NCI-H1105 treated with DMSO at 0.1 percent for 48 hours (cell line): Measurements from ENCODE around the gene TAL2.

ENCODE experiments used
- DNase-seq: peaks from one replicate; lab custom pipeline; 2025; lab: John Stamatoyannopoulos, UW

TAL2 gene

DNA sequence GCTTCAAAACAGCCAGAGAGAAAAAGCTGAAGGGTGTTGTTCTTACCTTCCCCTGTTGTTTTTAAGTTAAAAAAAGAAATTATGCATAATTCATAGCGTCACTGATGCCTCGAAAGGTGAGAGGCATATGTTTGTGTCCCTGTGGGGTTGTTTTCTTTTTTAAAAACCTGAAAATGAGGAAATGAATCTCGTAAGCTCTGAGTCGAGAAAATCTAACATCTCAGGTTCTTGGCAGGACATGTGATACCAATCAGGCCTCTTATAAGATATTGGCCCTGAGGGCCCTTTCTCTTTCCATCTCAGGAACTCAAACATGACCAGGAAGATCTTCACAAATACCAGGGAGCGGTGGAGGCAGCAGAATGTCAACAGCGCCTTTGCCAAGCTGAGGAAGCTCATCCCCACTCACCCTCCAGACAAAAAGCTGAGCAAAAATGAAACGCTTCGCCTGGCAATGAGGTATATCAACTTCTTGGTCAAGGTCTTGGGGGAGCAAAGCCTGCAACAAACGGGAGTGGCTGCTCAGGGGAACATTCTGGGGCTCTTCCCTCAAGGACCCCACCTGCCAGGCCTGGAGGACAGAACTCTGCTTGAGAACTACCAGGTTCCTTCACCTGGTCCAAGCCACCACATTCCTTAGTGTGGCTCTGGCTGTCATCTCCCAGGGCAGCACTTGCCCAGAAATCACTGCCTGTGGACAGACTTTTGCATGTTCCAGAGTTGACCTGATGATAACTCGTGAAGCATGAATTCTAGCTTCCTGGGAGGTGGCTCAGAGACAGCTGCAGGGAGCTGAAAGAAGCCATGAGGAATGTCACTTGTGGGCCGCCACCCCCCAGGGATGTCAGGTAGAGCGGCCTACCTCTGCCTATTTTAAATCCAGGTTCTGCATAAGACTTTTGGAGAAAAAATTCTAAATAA is at the start of gene TAL2:
TAL2 (plus strand) TSS at position 274 of the 921 bp plus-strand sequence; CDS start at position 314, 40 bp downstream.
- DNase-seq, result no peak

DNA sequence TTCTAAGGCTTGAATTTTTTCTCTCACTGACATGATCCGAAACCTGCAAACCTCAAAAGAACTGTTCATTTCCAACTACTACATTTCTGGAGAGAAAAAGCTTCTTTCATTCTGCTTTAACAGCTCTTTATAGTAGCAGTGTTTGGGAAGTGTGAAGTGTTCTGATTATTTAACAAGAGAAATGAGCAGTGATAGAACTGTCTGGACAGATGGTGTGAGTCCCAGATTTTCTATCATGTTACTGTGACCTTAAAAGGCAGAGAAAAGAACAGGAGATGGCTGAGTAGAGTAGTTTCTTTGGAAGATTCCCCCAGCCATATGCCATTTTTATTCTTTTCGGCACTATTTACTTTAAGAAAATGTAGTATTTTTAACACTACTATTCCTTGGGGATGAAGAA is 41.3 kb upstream of the TAL2 start:
- no peak for DNase-seq

DNA sequence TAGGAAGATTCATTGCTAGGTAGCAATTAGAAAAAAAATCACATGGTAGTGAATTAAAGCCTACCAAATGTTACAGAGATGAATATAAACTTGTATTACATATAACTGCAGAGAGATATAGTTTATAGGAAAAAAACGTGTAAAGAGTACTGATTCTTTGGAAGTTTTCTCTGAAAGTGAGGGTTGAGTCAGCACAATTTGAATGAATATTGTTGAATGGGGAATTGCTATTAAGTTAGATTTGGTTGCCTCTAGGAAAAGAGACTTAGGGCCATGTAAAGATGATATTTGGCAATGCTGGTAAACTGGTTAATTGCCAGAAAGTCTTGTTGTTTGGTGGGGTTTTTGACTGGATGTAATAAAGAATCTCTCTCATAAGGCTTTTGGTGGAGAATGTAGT is 37.2 kb upstream of the TAL2 start:
- DNase-seq, result no peak

DNA sequence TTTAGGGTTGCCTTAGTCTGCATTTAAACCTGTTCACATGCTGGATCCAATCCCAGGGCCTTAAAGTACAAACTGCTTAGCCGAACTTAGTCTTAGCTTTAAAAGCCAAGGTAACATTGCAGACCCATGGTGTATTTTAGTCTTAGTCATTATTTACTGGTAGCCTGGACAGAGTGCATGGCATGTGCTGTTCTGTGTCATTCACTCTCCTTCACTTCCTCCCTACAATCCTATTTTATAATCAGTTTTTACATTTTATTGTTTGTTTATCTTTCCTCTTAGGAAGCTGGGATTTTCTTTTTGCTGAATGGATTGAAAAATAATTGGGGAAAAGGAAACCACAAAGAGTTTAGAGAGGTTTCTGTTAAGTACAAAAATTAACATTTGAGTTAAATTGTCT is 29.4 kb upstream of the TAL2 start:
- DNase-seq, result no peak

DNA sequence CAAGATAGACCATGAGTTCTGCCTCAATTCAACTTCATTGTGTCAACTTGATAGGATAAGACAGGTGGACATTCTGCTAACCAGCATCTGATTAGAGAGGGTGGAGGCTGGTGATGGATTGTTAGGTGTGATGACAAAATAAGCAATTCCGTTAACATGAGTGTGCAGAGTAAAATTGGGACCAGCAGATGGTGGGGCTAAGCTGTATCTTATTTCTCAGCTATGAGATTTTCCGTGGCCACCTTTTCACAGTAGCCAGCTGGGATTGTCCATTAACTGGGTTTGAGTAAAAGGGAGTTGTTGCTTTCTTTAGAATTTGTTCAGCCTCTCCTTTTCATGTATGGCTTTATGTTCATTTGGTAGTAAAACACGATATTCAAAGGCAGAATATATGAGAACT is 28.8 kb upstream of the TAL2 start:
- DNase-seq, result no peak

DNA sequence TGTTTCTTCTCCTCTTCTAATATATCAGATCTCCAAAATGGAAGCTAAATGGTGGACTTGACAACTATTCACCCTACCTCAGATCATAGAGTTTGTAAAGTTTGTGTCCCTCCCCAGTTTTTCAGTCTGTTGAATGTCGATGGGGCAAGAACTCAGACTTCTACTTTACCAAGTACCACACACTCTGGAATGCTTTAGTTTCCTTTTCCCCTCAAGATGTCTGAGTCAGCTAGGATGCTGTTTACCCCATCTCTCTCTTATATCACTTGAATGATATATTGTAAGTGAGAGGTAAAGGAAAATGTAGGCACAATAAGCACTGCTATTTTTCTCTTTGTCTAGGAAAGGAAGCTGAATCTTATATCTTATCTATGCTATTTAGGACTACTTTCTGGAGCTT is 25.9 kb upstream of the TAL2 start:
- no peak for DNase-seq

DNA sequence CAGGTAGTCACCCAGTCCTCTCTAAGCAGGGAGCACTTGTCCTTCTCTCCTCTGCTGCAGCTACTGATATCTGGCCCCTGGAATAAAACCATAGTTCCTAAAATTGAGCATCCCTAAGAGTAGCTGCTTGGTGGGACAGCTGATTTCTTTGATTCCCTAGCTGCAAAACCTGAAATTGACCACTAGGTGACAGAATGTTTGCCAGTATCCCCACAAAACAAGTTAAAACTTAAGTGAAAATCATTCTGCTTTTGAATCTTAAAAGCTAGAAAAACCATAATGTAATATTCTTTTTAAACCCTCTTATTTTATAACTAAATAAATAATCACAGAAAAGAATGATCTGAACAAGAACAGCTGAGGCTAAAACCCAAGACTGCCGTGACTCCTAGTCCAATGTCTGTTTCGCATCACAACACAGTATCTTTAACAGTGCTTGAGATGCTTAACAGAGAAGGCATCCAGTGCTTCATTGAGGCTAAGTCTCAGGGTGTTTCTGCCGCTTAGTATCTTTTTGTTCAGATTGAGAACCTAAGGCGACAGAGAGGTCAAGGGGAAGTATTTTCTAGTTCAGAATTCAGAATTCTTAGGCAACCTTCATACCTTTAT is 24.4 kb upstream of the TAL2 start:
- no peak for DNase-seq

DNA sequence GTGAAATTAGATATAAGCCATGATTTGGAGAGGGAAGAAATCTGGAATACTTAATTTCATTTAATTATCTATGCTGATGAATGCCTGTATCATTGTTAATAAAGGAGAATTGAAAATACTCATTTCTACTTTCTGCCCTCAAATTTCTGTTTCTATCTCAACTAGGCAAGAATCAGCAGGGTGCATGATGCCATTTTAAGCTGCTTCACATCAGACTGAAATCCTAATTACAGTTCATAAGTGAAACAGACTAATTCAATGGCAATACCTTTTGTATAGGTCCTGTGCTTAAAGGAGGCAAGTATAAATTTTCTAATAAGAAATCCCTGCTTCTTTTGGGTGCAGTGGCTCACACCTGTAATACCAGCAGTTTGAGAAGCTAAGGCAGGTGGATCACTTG is 22.3 kb upstream of the TAL2 start:
- DNase-seq, result no peak

DNA sequence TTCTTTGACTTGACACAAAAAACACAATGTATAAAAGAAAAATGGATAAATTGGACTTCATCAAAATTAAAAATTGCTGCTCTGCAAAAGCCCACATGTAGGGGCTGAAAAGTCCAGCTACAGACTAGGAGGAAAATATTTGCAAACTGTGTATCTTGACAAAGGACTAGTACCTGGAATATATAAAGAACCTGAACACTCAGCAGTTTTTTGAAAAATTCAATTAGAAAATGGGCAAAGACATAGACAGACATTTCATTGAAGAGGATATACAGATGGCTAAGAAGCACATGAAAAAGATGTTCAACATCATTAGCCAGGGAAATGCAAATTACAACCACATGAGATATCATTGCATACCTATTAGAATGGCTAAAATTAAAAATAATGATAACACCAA is 18.5 kb upstream of the TAL2 start:
- DNase-seq, result no peak

DNA sequence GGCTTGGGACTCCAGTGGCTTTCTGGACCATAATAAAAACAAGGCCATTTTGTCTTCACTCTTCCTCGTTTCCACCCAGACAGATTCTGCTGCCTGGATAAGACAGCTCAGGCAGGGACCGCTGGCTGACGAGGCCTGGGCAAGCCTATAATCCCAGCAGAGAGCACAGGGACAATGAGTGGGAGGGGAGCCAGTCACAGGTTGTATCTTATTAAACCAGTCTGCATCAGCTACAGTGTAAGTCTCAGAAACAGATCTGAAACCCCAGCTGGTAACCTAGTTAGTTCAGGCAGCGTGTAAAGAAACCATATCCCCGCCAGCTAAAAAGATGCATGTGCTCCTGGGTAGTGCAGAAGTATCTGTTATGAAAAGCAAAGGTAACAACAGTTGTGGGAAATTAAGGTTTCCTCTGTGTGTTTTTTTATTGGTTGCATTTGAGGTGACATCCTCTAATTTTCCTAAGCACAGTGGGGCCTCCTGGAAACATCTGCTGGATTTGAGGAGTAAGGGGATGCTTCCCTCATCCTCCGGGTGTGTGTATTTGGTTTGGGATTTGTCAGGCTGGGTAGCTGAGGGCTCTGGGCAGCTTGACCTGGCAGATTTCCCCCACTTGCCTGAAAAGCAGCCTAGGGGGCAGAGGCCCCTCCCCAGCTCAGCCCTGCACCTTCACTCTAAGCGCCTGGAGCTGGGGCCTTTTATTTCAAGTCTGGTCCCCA is 15.2 kb upstream of the TAL2 start:
- DNase-seq, result no peak

DNA sequence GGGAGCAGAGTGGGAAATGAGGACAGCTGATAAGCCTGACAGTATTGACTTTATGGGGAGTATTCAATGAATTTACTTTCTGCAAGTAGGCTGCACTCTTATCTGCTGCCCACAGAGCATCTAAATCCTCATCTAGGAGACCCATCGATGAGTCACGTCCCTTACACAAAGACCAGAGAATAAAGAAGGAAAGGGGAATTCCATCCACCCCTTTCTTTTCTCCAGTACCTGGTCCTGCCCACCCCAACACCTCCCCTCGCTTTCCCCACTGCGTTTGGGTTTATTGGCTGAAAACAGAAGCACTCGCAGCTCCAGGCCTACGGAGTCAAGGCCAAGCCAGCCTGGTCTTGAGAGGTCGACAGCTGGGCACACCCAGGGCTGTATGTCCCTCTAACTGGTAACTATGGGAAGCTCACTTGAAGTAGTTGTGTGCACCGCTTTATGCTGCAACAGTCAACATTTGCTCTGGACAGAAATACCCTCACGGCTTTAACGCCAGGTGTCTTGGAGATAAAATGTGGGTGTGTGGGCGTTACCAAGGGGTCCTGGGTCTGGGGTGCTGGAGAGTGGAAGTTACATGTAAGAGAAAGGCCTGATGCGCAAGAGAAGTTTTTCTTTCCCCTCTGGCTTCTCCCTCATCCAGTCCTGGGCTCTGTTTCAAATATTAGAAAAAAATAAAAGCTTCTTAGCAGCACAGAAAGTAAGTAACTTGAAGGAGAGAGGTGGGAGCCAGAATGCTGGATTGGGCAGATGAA is 14.5 kb upstream of the TAL2 start:
- no peak for DNase-seq

DNA sequence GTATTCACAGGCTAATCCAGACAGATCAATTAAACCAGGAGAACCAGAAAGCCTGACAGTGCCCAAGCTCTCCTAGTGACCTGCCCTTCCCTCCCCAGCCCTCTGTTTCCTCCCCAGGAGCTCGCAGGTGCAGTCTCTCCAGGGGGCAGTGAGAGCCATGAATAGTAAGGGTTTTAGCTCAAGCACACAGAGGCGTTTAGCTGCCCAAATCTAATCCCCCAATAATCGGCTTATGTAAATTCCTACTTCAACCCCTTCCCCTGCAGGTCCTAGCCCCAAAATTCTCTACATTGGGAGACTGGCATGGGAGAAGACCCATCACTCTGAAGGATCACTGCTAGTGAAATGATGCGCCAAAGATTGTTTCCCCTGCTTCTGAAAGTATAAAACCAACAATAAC is 10.5 kb upstream of the TAL2 start:
- no peak for DNase-seq

DNA sequence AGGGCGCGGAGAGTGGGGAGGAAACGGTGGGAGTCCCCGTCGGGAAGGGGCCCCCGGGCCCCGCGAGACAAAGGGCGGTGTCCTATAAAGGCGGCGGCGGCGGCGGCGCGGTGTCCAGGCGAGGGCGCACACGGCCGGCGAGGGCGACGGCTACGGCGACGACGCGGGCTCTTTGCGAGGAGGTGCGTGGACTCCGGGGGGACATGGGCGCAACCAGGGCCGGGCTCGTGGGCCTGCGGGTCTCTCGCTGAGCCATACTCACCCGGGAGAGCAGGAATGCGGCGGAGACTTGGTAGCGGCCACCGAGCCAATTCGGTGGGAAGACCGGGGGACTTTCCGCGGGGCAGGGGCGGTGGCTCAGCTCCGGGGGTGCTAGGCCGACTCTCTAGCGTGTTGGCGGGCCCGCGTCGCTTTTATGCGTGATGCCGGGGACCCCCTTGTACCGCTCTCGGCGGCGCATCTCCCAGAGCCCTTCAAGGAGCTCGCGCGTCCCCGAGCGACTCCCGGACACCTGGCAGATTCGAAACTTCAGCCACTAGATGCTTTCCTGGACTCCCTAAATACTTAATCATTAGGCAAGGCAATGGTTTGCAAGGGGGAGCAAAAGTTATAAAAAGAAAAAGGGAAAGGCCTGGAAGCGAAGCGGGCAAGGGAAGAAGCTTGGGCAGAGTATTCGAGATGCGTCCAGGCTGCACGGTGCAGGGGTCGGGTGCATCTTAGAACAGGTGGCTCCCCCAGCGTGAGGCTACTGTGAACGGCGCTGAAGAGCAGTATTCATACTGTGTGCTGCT is 5.9 kb upstream of the TAL2 start:
- DNase-seq, result peak; percentile 19

DNA sequence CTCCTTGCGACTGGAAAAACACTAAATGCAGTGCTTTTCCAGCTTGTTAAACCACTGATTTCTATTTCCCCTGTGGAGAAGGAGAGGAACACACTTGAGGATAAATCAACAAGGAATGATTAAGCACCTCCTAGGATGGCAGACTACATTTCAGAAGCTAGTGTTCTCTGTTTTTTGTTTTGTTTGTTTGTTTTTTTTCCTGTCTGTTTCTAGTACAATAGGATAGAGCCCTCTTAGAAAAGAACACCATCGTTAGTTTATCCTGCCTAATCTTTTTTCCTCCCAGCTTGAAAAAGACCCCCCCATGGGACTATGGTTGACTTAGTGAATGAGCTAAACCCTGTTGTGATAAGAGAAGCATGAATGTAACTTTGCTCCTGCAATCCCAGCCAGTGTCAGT is 3.9 kb upstream of the TAL2 start:
- DNase-seq, result no peak

DNA sequence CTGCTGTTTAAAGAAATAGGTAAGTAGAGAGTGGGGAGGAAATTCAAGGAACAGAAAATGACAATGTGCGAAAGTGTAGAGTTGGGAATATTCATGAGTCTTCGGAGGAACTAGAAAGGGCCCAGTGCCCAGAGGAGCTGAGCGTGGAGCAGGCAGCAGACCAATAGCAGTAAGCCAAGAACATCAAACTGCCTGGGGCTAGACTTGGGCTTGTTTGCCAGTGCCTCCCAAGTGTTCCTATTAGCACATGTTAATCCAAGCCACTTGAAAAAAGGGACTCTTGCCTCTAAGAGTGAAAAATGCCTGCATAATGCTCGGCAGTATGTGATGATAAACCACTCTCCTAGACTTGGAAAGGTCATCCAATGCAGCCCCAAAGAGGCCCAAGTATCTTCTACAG is 1.2 kb upstream of the TAL2 start:
- no peak for DNase-seq

DNA sequence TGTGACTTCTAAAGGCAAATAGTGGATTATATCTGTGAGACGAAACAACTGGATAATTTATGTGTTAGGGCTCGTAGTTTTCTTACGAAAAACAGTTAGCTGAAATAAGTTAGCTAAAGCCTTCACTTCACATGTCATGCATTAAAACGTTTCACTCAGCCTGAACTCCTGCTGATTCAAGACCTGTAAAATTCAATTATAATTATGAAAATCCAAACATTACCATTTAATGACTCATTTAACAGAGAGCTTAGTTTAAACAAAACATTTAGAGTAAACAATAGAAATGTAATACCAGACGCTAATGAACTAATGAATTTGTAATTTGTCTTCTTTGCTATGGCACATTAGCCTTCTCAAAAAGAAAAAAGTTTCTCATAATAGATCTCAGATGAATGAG is 1.7 kb downstream of the TAL2 start:
- no peak for DNase-seq

DNA sequence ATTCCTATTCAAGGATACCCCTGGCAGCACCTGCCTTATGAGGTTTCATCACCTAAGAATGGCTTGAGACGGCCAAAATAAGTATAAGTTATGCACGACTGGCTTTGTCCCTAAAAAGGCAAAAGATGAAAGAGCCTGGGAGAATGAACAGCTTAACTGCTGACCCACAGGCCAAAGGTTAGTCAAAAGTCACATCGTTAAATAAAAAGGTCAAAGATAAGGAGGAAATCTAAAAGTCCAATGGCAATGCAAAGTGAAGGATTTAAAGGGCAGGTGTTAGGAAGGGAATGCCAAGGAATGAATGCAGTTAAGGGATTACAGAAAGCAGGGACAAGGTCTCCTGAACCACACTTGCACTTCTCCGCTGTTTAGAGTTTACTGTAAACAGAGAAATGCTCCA is 5.6 kb downstream of the TAL2 start:
- no peak for DNase-seq

DNA sequence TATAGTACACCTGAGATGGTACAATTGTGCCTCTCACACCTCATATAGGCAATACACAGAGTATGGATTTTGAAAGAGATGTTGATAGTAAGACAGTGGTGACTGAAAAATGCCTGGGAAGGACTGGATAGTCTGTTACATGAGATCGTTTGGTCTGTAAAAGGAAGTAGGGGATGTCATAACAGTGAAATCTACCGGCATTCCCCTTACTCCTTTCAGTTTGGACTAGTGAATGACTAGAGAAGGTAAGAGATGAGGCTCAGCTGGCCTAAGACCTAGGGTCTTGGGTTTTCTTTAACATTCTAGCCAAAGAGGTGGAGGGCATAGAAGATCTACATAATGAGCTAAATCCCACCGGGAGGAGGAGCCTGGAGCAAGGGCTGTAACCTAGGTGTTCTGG is 8.1 kb downstream of the TAL2 start:
- no peak for DNase-seq

DNA sequence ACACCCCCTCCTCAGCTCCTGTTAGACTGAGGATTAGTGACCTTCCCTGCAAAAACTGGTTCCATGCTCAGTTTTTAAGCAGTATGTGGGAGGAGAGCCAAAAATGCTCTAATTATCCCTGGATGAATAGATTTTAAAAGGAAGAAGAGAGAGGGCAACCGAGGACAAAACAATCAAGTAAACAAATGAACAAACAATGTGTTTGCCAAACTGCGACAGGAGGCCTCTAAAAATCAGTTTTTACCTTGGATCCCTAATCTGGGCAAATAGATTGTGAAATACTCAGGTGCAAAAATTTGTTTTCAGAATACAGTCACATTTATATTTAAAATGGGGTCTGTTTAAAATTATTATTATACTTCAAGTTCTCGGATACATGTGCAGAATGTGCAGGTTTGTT is 8.5 kb downstream of the TAL2 start:
- peak; percentile 33 for DNase-seq

DNA sequence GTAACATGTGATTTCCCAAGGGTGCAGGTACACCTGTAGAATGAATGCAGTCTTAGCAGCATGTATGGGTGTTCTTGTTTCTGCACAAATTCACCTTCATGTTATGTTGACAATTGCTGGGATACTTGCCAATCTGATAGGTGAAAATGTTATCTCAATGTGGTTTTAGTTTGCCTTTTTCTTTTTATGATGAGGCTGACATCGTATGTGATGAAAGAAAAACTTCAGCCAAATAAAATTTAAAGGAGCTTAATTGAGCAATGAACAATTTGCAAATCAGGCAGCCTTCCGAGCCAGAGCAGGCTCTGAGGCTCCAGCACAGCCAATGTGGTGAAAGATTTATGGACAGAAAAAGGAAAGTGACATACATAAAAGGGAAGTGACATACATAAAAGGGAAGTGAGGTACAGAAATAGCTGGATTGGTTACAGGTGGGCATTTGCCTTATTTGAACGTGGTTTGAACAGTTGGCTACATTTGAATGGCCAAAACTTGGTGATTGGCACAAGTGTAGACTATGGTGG is 10.5 kb downstream of the TAL2 start:
- DNase-seq, result peak; percentile 19

DNA sequence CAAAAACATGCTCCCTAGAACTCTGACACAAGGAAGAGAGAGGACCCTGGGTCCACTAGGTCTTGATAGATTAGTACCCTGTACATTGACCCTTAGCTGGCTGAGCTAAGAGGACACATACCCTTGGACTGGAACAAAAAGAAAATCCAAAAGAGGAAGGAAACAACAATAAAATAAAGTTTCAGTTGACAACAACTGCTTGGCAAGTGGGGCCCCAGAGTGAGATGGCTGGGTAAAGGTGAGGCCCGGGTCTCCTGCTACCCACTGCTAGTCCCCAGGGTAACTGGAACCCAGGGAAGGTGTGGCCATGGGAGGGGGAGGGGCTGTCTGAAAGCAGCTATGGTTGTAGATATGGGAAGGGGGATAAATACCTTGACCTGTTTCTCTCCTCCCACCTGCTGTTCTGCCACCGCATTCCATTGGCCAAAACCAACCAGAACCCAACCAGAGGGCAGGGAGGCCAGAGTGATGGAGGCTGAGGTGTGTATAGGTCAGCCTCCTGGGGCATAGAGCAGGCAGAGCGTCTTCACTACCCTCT is 11.7 kb downstream of the TAL2 start:
- DNase-seq, result no peak
